ENCODE data around the gene MYBBP1A.

The MYBBP1A gene

DNA sequence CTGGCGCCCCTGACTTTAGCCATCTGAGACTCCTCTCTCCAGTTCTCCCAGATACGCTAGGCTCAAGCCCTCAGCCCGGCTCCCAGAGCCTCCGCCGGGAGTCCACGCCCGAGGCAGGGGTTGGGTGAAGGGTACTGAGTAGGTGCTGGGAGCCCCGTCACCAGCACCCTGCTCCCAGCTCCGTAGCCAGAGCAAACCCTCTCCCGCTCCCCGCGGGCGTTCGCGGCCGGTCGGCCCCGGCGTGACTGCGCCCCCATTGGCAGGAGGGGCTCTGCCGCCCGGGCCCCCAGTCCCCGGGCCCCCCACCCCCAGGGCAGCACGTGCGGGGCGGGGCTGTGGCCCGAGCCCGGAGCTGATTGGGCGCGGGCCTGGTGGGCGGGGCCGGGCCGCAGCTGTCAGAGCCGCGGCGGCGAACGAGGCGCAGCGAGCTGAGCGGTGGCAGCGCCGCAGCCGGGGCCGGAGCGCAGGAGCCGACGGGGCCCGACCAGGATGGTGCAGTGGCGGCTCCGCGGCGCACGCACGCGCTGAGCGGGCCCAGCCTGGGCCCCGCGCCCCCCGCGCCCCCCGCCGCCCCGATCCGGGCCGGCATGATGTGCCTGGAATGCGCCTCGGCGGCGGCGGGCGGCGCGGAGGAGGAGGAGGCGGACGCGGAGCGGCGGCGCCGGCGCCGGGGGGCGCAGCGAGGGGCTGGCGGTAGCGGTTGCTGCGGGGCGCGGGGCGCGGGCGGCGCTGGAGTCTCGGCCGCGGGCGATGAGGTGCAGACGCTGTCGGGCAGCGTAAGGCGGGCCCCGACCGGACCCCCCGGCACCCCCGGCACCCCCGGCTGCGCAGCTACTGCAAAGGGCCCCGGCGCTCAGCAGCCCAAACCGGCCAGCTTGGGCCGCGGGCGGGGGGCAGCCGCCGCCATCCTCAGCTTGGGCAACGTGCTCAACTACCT, 56.5 kb downstream of the MYBBP1A start, which contains the start of gene SPNS2:
Gene SPNS2 (plus strand): TSS at position 421 of the 937 bp plus-strand sequence. CDS start 167 bp downstream, at position 588.
- peak; percentile 64 to 72 for DNase-seq

DNA sequence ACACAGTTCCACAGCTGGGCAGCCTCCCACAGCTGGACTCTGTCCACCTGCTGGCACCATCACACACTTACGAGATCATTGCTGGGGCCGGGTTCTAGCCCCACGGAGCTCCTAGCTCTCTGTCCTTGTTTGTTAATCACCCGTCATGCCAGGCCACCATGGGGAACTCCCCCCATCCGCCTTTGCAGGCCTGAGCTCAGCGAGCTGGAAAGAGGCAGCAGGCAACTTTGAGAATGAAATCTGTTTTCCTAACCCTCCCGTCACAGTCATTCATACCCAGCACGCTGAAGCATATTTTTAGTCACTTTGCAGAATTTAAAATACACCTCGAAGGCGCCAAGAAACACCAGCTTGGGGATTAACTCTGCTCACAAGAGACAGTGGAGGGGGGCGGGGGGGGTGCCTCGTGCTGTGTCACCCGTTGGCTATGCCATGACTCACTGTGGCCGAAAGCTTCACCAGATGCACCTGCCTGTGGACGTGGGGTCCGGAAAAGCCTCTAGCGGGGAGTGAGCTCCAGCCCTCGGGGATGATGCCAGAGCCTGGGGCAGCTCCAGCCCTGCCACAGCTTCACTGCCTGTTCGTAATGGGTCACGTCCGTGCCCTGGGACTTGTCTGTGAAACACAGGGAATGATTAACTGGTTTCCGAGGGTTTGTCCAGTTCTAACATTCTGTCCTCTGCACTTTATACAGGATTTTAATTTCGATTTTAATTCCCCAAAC, 57.9 kb downstream of the MYBBP1A start:
- DNase-seq: no peak

DNA sequence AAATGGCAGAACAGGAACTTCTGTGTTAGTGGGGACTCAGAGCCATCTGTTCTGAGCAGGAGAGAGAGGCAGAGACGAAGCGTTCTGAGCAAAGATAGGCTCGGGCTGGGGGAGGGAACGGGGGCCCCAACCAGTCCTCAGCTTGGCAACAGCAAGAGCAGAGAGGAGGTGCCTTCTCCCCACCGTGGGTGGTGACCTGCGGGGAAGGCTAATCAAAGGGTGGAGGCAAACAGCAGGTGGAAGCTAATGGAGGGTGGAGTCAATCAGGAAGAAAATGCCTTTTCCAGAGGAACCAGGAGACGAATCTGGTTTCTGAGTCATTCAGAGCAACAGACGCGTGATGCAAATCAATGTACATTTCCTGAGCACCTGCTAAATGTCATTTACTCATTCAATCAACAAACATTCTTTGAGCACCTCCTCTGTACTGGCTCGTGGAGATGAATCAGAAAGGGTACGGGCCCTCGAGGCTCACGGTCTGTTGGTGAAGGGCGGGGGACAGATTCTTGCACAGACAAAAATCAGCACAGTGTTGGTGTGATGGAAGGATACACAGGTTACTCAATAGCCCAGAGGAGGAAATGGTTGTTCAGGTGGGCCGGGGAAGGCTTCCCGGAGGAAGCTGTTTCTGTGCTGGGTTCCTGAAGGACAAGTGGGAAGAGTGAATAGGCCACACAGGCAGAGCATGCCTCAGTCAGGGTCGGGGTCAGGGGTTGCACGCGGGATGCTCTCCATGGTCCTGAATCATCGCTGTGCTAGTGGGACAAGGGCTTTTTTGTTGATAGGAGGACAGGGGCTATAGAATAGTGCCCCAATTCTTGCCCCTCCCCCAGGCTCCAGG, 62.2 kb downstream of the MYBBP1A start:
- DNase-seq: no peak

DNA sequence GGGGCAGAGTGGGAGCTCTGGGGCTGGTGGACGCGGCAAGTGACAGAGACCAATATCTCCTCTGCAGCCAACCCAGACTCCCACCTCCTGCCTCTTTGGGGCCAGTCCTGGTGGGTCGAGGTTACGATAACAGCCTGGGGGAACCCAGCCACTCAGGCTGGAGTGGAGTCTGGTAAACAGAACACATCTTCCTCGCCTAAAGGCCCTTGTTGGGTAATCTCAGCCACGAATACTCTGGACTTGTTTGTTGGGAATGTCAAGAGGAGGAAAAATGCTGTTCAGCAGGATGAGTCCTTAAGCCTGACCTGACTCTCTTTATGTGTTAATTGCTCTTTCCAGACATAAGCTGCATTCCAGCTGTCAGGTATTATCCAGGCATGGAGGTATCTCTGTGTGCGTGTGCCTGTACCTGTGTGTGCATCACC, 64.5 kb downstream of the MYBBP1A start:
- DNase-seq: no peak

DNA sequence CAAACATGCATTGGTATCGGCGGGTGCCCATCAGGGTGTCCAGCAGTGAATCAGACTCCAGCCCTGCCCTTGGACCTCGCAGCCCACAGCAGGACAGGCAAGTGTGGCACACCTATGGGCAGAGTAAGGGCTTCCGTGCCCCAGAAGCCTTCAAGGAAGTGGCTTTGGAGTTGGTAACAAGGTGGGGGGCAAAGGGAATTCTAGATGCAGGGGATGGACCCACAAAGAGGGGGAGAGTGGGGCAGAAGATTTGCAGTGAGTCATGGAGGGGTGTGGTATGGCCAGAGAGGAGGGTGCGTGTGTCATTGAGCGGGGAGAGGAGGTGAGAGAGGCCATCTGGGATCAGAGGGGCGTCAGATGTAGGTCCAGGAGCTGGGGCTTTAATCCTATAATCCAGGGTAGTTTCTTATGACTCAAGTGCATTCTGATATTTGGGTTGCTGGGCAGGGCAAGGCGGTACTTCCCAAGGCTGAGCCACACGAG, 65.0 kb downstream of the MYBBP1A start:
- DNase-seq: no peak

DNA sequence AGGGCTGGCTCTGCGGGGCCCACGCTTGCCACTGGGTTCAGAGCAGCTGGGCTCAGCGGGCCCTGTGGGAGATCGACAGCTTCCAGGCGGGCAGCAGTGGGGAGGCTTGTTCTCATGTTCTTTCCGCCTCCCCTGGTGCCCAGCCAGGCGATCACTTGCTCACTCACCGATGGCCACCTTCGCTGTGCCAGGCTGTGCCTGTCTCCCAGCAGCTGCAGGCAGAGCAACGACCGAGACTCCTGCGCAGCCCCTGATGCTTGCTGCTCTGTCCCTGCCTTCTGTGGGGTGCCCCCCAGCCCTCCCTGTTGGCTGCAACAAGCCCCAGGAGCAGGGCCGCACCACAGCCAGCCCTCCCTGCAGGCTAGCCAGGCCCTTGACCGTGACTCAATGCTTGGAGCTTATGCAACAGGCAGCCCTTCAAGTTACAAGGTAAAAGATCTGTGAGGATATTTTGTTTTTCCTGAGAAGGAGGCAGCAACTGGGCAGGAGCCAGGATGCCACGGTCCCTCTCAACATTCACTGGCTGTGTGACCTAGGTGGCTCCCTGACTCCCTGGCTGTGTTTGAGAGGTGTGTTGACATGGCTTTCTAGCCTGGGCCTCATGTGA, 66.1 kb downstream of the MYBBP1A start:
- DNase-seq: no peak
